Stimulated activated CD4-positive, alpha-beta T cell treated with anti-CD3 and anti-CD28 coated beads, Interleukin-2, amount 100 ng/mL, for 24 hours (primary cell): Measurements from ENCODE around the gene WNT11.

Source experiments
- DNase-seq, 2 donors: peaks; one replicate each; pipeline ENCODE4 v3.0.0-alpha.2; 2020

Gene WNT11

DNA sequence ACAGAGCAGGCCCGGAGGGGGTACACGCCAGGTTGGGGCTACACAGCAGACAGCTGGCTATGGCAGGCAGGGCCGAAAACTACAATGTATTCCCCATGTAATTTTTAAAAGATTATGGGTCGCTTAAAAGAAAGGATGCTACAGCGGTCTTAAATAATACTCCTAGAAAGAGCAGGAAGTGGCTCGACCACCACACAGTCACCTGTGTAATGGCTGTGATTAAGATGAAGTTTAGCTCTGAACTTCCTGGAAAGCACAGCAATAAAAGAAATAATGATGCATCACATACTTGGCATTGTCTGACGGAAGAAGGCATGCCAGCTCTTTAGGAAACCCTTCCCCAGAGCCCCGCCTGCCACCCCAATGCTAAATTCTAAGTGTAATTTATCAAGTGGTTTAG is 32.6 kb downstream of the WNT11 start:
- DNase-seq = no peak

DNA sequence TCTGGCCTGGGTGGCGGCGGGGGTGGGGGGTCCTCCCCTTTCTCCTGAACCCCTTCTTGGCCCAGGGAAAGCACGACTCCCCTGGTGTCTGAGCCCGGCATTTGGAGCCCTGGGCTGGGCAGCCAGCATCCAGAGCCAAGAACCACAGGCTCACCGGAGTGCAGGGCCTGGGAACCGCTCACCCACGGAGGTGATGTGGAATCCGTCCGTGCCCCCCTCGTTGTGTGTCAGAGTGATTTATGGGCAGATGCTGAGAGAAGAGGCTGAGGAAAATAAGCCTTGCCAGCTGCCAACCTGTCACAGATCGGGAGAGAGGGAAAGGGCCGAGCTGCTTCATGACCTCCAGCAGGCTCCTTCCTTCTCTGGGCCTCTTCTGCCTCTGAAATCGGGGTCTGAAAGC is 33.7 kb downstream of the WNT11 start:
- DNase-seq = no peak

DNA sequence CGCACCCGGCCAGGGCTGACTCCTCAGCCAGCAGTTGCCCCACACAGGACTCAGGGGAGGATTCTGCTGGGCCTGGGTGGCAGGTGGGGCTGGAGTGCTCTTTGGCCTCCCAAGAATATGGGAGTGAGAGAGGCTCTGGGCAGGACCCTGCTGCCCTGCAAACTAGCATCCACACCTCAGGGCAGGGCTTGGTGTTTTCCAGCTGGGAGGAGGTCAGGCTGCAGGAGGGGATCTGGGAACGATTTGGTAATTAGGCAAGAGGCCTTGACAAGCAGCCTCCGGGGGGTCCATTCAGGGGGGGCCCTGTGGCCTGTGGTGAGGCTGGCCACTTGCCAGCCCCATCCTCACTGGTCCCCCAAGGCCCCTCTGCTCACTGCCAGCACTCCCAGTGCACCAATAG is 35.8 kb downstream of the WNT11 start:
- no peak for DNase-seq

DNA sequence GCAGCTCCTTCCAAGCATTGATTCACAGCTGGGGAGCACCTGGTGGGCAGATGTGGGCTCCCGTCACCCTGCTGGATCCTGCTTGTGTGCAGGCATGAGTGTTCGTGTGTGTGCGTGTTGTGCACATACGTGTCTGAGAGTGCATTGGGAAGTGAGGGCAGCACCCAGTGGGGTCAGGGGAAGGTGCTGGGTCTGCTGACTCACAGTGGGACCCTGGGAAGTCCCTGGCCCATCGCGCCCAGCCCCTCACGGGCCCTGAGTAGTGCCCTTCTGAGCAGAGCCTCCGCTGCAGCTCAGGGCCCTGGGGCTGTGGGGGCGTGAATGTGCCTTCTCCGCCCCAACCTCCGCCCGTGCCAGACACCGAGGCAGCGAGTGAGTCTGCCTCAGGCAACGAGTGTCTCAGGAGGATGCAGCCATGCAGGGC is 36.8 kb downstream of the WNT11 start:
- no peak for DNase-seq

GRCh38 chr11:76167590-76167989 is 38.7 kb downstream of the WNT11 start:
- no peak for DNase-seq

DNA sequence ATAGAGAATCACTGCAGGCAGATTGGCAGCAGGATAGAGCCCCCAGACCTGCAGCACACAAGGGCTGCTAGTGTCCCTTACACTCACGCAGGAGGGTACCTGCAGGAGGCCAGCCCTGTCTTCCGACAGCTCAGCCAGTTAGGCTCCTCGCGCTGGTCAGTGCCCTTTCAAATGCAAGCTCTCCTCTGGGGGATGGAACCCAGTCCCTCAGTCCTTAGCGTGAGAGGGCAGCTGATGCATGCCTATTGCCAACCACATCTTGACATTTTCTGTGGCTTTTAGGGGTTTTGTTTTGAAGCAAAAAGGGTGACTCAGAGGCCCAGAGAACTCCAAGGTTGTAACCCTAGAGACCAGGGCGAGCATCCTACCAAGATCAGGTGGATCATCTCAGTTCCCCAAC is 40.0 kb downstream of the WNT11 start:
- peak in 1 of 2 donors; percentile 10 for DNase-seq

DNA sequence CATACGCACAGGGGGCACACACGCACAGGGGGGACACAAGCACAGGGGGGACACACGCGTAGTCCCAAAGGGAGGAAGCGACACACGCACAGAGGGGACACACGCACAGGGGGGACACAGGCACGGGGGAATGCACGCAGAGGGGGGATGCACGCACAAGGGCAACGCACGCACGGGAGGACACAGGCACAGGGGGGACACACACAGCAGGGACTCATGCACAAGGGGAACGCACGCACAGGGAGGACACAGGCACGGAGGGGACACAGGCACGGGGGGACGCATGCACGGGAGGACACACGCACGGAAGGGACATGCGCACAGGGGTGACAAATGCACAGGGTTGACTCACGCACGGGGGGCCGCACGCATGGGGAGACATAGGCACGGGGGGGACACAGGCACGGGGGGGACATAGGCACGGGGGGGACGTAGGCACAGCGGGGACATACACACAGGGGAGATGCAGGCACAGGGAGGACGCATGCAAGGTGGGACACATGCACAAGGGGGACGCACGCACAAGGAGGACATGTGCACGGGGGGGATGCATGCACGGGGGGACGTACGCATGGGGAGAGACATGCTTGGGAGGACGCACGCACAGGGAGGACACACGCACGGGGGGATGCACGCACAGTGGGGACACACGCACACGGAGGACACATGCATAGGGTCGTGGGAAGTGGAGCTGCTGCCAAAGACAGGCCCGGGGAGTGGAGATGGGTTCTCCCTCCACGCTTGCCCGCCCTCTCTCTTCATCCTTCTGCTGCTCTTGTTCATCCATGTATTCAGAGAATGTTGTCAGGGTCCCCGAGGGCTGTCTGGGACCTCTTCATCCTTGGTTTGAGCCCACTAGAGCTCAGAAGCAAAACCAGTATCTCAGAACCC is 41.2 kb downstream of the WNT11 start:
- DNase-seq = no peak

DNA sequence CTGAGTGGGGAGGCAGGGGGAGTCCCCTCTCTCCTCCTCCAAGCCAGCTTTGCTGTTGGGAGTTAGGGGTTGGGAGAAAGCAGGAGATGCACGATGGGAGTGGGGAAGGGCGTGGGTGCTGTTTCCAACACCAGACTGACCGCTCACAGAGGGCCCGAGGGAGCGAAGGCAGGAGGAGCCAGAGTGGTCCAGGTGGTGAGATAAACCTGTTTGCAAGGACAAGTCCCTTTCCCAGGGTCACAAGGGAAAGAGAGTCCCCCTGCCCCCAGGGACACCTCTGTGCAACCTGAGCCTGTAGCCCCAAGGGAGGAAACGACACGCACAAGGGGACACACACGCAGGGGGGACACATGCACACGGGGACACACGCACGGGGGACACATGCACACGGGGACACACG is 42.2 kb downstream of the WNT11 start:
- no peak for DNase-seq

GRCh38 chr11:76163289-76163880 is 42.9 kb downstream of the WNT11 start:
- DNase-seq = no peak

DNA sequence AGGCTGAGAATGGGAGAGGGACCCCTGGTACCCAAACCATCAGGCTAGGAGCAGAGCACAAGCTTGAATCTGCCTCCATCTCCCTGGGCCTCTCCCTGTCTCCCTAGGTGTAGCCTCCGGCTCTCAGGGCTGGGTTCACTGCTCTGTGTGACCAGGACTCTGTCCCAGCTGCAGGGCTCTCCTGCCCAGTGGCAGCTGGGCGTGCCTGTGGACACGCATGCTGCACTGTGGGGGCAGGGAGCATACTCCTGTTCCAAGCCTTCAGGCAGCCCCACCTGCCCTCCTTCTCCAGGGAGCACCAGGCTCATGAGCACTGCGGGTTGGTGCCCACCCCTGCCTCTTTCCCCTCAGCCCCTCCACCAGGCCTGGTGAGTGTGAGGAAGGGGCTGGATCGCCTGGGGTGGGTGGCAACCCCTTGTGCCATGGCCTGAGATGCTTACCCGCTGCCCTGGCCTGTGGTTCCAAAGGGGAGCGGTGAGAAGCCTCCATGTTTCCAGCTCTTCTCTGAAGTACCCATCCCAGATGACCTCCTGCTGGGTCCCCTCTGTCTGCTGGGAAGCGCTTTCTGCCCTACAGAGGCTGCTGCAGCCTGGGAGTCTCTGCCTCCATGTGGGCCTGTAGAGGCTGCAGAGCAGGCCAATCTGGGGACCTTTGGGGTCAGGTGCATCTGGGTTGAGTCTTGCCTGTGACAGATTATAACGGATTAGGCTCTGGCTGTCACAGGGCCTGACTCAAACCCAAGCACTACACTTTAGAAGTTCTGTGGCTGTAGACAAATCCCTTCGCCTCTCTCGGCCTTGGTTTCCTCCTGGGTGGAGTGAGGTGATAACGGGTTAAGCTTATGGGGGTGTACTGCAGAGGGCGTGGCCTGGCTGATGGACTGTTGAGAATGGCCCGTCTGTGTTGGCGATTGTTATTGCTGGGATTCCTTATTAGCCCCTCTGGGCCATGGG is 43.7 kb downstream of the WNT11 start:
- no peak for DNase-seq

DNA sequence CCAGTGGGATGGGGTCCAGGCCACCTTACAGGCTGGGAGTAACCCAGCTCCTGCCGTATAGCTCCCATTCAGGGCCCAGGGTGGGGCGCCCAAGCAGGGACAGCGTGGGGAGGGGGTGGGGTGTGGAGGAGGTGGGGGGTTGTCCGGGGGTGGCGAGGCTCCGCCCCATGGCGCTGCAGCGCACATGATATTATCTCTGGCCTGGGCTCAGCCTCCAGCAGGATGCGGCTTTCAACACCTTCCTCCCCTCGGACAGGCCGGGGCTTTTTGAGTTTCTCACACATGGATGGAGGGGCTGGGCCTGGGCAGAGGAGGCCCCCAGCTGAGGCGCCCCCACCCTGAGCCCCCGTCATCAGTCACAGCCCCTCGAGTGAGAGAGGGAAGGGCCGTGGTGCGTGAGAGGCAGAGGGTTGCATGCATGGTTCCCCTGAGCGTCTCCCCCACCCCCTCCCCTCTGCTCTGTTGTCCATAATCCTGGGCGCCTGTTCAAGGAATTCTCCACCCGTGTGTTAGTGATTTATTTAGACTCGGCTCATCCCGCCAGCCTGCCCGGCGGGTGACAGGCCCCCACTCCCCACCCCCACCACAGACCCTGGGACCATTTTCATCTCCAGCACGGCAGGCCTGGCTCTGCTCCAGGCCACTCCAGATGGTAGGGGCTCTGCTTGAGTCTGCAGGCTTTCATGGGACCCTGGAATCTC is 44.9 kb downstream of the WNT11 start:
- no peak for DNase-seq

DNA sequence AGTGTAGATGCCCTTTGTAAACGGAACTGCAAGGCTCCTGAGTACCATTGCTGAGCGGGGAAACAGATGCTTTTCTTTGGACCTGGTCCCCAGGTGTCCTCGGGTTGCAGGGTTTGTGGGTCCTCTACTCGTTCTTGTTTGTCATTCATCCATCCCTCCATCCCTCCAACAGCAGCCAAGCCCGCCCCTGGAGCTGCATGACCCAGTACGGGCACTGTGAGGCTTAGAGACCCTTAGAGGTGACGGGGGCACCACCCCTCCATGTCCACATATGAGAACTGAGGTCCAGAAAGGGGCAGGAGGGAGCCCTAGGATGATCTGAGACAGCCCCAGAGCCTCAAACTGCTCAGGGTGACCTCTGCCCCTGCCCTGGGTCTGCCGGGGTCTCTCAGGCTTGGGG is 45.4 kb downstream of the WNT11 start:
- no peak for DNase-seq

- DNase-seq = no peak
These were observed 46.2 kb downstream of the WNT11 start for GRCh38 chr11:76159983-76160661.

GRCh38 chr11:76159303-76159937 is 46.9 kb downstream of the WNT11 start:
- DNase-seq = no peak

- DNase-seq = no peak
These were observed 47.7 kb downstream of the WNT11 start for GRCh38 chr11:76158394-76159302.

DNA sequence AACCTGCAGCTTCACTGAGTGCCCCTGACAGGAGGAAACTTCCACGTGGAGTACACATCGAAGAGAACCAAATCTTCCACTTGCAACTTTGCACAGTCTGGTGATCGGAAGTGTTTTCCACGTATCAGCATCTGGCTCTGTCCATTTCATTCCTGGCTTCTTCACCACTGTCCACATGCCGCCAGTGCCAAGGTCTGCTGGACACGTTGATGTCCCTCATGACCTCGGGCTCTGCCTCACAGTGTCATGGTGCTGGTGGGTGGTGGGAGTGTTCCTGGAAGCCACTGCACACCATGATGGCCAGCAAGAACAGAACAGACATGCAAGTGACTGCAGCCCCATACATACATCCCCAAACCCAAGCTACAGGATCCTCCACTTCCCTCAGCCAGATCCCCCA is 48.4 kb downstream of the WNT11 start:
- no peak for DNase-seq

DNA sequence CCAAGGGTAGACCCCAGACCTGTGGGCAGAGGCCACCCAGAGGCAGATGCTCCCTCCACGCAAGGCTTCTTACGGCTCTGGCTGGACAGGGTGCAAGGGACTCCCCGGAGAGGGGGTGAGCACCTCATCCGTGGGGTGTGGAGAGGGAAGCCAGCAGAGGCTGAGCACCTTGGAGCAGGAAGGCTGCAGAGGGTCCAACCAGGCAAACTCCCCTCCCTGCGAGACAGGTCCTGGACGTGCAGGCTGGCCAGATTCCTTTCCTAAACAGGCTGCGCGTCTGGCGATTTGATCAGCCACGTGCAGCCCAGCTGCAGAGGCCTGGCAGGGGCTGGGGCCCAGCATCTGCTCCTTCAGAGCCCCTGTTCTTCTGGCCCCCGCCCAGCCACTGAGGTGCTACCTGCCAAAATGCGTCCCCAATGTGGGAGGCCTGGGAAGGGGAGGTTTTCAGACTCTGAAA is 49.3 kb downstream of the WNT11 start:
- DNase-seq = no peak

- DNase-seq = no peak
These were observed 50.6 kb downstream of the WNT11 start for GRCh38 chr11:76155500-76156227.

DNA sequence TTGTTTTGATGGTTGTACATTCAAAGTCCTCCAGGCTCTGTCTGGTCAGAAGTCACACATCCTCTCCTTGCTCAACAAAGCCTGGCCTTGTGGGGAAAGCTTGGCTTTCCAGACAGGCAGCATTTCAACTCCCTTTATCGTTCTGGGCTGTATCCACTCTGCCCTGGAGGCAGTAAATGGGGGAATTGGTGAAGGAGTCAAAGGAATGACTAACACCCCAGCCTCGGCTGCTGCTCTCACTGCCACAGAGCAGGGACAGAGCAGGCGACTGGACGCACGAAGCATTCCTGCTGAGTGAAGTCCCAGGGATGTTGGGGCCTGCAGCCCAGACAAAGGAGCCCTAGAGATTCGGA is 52.8 kb downstream of the WNT11 start:
- no peak for DNase-seq
